Glutamatergic neuron (in vitro differentiated cells): Measurements from ENCODE around the gene AGBL4. TPM values are rescaled to one million over a fixed set of nuclear protein-coding genes. Genes with fewer than 3 reads are reported as not detected.

ENCODE experiments used
- DNase-seq: peaks from one replicate; pipeline ENCODE4 v3.0.0; 2022
- H3K27ac Mint-ChIP-seq: one replicate; pipeline ENCODE4 v1.8.0; 2020; ENCODE audit warnings: mild to moderate bottlenecking, mixed read lengths, inconsistent platforms; ENCODE audit not compliant: unreplicated experiment
- H3K27me3 Mint-ChIP-seq: one replicate; pipeline ENCODE4 v1.8.0; 2020; ENCODE audit warnings: mild to moderate bottlenecking, moderate library complexity, mixed read lengths, inconsistent platforms; ENCODE audit not compliant: unreplicated experiment
- H3K36me3 Mint-ChIP-seq: one replicate; pipeline ENCODE4 v1.8.0; 2020; ENCODE audit warnings: mild to moderate bottlenecking, mixed read lengths, inconsistent platforms; ENCODE audit not compliant: unreplicated experiment
- H3K4me1 Mint-ChIP-seq: one replicate; pipeline ENCODE4 v1.8.0; 2020; ENCODE audit warnings: mild to moderate bottlenecking, low read depth, mixed read lengths, inconsistent platforms; ENCODE audit not compliant: unreplicated experiment
- H3K4me3 Mint-ChIP-seq: one replicate; pipeline ENCODE4 v1.8.0; 2020; ENCODE audit warnings: mild to moderate bottlenecking, mixed read lengths, inconsistent platforms; ENCODE audit not compliant: unreplicated experiment
- H3K9me3 Mint-ChIP-seq: one replicate; pipeline ENCODE4 v1.8.0; 2020; ENCODE audit warnings: mild to moderate bottlenecking, moderate library complexity, mixed read lengths, inconsistent platforms; ENCODE audit not compliant: unreplicated experiment
- CTCF ChIP-seq: fragments of 200-600 bp; sonication (generic); IDR thresholded peaks from one replicate; pipeline ENCODE4 v1.5.0; 2021; ENCODE audit not compliant: partially characterized antibody, unreplicated experiment
- total RNA-seq: library from RNA; stranded (reverse); fragmentation: NEBNext Ultra II Directional; extraction: Animal tissue kit (Norgen Biotek cat#: 25700); gene quantifications from one replicate; pipeline ENCODE4 v1.2.1, GENCODE V29; 2021; ENCODE audit not compliant: unreplicated experiment

Gene AGBL4
- total RNA-seq, 1 donor from 2014 or later, result 3.5 TPM

GRCh38 chr1:48596046-48596445 is 1427.7 kb downstream of the AGBL4 start:
- H3K36me3 Mint-ChIP-seq, result no peaks in the 10 kb centered on the region
- H3K4me3 Mint-ChIP-seq, result no peak overlapping the region
- H3K4me1 Mint-ChIP-seq, result no peaks in the 10 kb centered on the region
- H3K27ac Mint-ChIP-seq, result no peak overlapping the region
- no peak for TF ChIP-seq CTCF
- no peak for DNase-seq
- peaks cover 3% of the 10 kb centered on the region for H3K27me3 Mint-ChIP-seq
- no peaks in the 10 kb centered on the region for H3K9me3 Mint-ChIP-seq

GRCh38 chr1:48595613-48596012 is 1428.1 kb downstream of the AGBL4 start:
- no peak for DNase-seq
- Mint-ChIP-seq H3K27me3 (no peaks in the 10 kb centered on the region), H3K36me3 (no peaks in the 10 kb centered on the region), H3K4me1 (no peaks in the 10 kb centered on the region), H3K9me3 (no peaks in the 10 kb centered on the region), H3K27ac (no peak overlapping the region), H3K4me3 (no peak overlapping the region)
- no peak for TF ChIP-seq CTCF

- H3K4me1 Mint-ChIP-seq, result peaks cover 4% of the 10 kb centered on the region
- H3K27ac Mint-ChIP-seq, result no peak overlapping the region
- no peak for TF ChIP-seq CTCF
- no peak overlapping the region for H3K4me3 Mint-ChIP-seq
- H3K9me3 Mint-ChIP-seq, result no peaks in the 10 kb centered on the region
- H3K27me3 Mint-ChIP-seq, result no peaks in the 10 kb centered on the region
- DNase-seq, result no peak
- H3K36me3 Mint-ChIP-seq, result no peaks in the 10 kb centered on the region
Observed at GRCh38 chr1:48592330-48592729, 1431.4 kb downstream of the AGBL4 start.

- H3K4me1 Mint-ChIP-seq, result peaks cover 4% of the 10 kb centered on the region
Observed at GRCh38 chr1:48591181-48591580, 1432.6 kb downstream of the AGBL4 start.

GRCh38 chr1:48588061-48588460 is 1435.7 kb downstream of the AGBL4 start:
- Mint-ChIP-seq H3K27me3 (no peaks in the 10 kb centered on the region), H3K4me1 (peaks cover 4% of the 10 kb centered on the region), H3K36me3 (no peaks in the 10 kb centered on the region), H3K27ac (no peak overlapping the region), H3K4me3 (no peak overlapping the region), H3K9me3 (peaks cover 4% of the 10 kb centered on the region)
- no peak for TF ChIP-seq CTCF
- no peak for DNase-seq

More at GRCh38 chr1:48591181-48591580, 1432.6 kb downstream of the AGBL4 start:
- Mint-ChIP-seq H3K4me3 (no peak overlapping the region), H3K27me3 (no peaks in the 10 kb centered on the region), H3K9me3 (no peaks in the 10 kb centered on the region), H3K27ac (no peak overlapping the region), H3K36me3 (no peaks in the 10 kb centered on the region)
- no peak for DNase-seq
- no peak for TF ChIP-seq CTCF
